H9 (cell line): Measurements from ENCODE around the gene MAGEA11. TPM values are rescaled to one million over a fixed set of nuclear protein-coding genes. Genes with fewer than 3 reads are reported as not detected.

ENCODE experiments used
- DNase-seq: peaks from one replicate; pipeline ENCODE4 v3.0.0-alpha.2; 2017
- H2AFZ ChIP-seq: one replicate; pipeline ENCODE4 v1.6.1; 2013; ENCODE audit warnings: mild to moderate bottlenecking, low read length, control low read depth, moderate library complexity
- H2AK5ac ChIP-seq: 2 replicates; pipeline ENCODE4 v1.6.1; 2013; ENCODE audit warnings: low read length, control low read depth, mixed read lengths; ENCODE audit not compliant: insufficient read length
- H2BK120ac ChIP-seq: one replicate; pipeline ENCODE4 v1.6.1; 2013; ENCODE audit warnings: low read depth, mild to moderate bottlenecking, low read length, control low read depth, inconsistent platforms; ENCODE audit not compliant: poor library complexity, severe bottlenecking
- H2BK12ac ChIP-seq: 2 replicates; pipeline ENCODE4 v1.6.1; 2013; ENCODE audit warnings: low read length, control low read depth, mixed read lengths, low read depth; ENCODE audit not compliant: insufficient read length
- H2BK15ac ChIP-seq: 2 replicates; pipeline ENCODE4 v1.6.1; 2013; ENCODE audit warnings: low read depth, low read length, control low read depth
- H2BK20ac ChIP-seq: one replicate; pipeline ENCODE4 v1.6.1; 2013; ENCODE audit warnings: low read depth, mild to moderate bottlenecking, low read length, control low read depth, inconsistent platforms; ENCODE audit not compliant: poor library complexity, severe bottlenecking
- H2BK5ac ChIP-seq: 2 replicates; pipeline ENCODE4 v1.6.1; 2013; ENCODE audit warnings: low read length, control low read depth, mixed read lengths; ENCODE audit not compliant: insufficient read length
- H3K14ac ChIP-seq: 2 replicates; pipeline ENCODE4 v1.6.1; 2013; ENCODE audit warnings: low read length, control low read depth; ENCODE audit not compliant: insufficient read depth
- H3K18ac ChIP-seq: 2 replicates; pipeline ENCODE4 v1.6.1; 2013; ENCODE audit warnings: low read depth, mild to moderate bottlenecking, mixed read lengths, low read length, control low read depth; ENCODE audit not compliant: insufficient read length
- H3K23ac ChIP-seq: 2 replicates; pipeline ENCODE4 v1.6.1; 2013; ENCODE audit warnings: low read length, control low read depth, mixed read lengths, low read depth; ENCODE audit not compliant: insufficient read length
- H3K23me2 ChIP-seq: 2 replicates; pipeline ENCODE4 v1.6.1; 2013; ENCODE audit warnings: low read depth, mild to moderate bottlenecking, mixed read lengths, low read length, control low read depth; ENCODE audit not compliant: insufficient read length, poor library complexity, severe bottlenecking
- H3K27ac ChIP-seq: 2 replicates; pipeline ENCODE4 v1.5.1; 2013; ENCODE audit warnings: low read length, control low read depth, mixed read lengths, low read depth; ENCODE audit not compliant: insufficient read length
- H3K27me3 ChIP-seq: 2 replicates; pipeline ENCODE4 v1.6.1; 2013; ENCODE audit warnings: low read length, control low read depth, inconsistent platforms; ENCODE audit not compliant: insufficient read depth
- H3K4ac ChIP-seq: 2 replicates; pipeline ENCODE4 v1.6.1; 2013; ENCODE audit warnings: low read depth, mild to moderate bottlenecking, control low read depth, inconsistent platforms, low read length, moderate library complexity
- H3K4me1 ChIP-seq: 2 replicates; pipeline ENCODE4 v1.6.1; 2013; ENCODE audit warnings: low read length, control low read depth, inconsistent platforms; ENCODE audit not compliant: insufficient read depth
- H3K4me2 ChIP-seq: 2 replicates; pipeline ENCODE4 v1.6.1; 2013; ENCODE audit warnings: low read length, control low read depth, mixed read lengths; ENCODE audit not compliant: insufficient read length, insufficient read depth
- H3K56ac ChIP-seq: 2 replicates; pipeline ENCODE4 v1.6.1; 2013; ENCODE audit warnings: low read depth, mild to moderate bottlenecking, mixed read lengths, low read length, control low read depth; ENCODE audit not compliant: insufficient read length
- H3K79me1 ChIP-seq: 2 replicates; pipeline ENCODE4 v1.6.1; 2013; ENCODE audit warnings: low read depth, mild to moderate bottlenecking, moderate library complexity, low read length, control low read depth, inconsistent platforms; ENCODE audit not compliant: insufficient read depth, poor library complexity, severe bottlenecking
- H3K79me2 ChIP-seq: 2 replicates; pipeline ENCODE4 v1.6.1; 2013; ENCODE audit warnings: low read length, control low read depth, inconsistent platforms; ENCODE audit not compliant: insufficient read depth
- H3K9ac ChIP-seq: 2 replicates; pipeline ENCODE4 v1.6.1; 2013; ENCODE audit warnings: low read length, control low read depth, mixed read lengths; ENCODE audit not compliant: insufficient read length; ENCODE audit errors: extremely low read depth
- H3K9me3 ChIP-seq: one replicate; pipeline ENCODE4 v1.6.1; 2013; ENCODE audit warnings: low read depth, low read length, inconsistent platforms; ENCODE audit not compliant: control insufficient read depth
- H3T11ph ChIP-seq: one replicate; pipeline ENCODE4 v1.6.1; 2013; ENCODE audit warnings: mild to moderate bottlenecking, low read length, control low read depth, inconsistent platforms
- H4K20me1 ChIP-seq: one replicate; pipeline ENCODE4 v1.6.1; 2013; ENCODE audit not compliant: control insufficient read depth, insufficient read length, insufficient read depth
- H4K5ac ChIP-seq: 2 replicates; pipeline ENCODE4 v1.6.1; 2013; ENCODE audit warnings: low read depth, mild to moderate bottlenecking, mixed read lengths, low read length, control low read depth; ENCODE audit not compliant: insufficient read length
- H4K8ac ChIP-seq: replicated peaks from 2 replicates; pipeline ENCODE4 v1.6.1; 2013; ENCODE audit warnings: low read length, control low read depth, mixed read lengths, low read depth; ENCODE audit not compliant: insufficient read length
- H4K91ac ChIP-seq: 2 replicates; pipeline ENCODE4 v1.6.1; 2013; ENCODE audit warnings: low read depth, mild to moderate bottlenecking, moderate library complexity, mixed read lengths, low read length, control low read depth; ENCODE audit not compliant: insufficient read length
- H3K27ac Mint-ChIP-seq, 3 experiments: 2 replicates in 2 of 3; 3 replicates in 1 of 3; pipeline ENCODE4 v1.8.0; 2020 to 2021; ENCODE audit warnings: mixed read lengths in 3 of 3, mild to moderate bottlenecking in 1 of 3, moderate library complexity in 1 of 3
- H3K27me3 Mint-ChIP-seq: 2 replicates; pipeline ENCODE4 v1.8.0; 2021; ENCODE audit warnings: low read depth, mild to moderate bottlenecking, moderate library complexity, mixed read lengths
- H3K36me3 Mint-ChIP-seq, 3 experiments: 2 replicates in 2 of 3; 3 replicates in 1 of 3; pipeline ENCODE4 v1.8.0; 2020 to 2021; ENCODE audit warnings: low read depth in 3 of 3, mixed read lengths in 3 of 3; ENCODE audit not compliant: insufficient read depth in 1 of 3
- H3K4me1 Mint-ChIP-seq, 2 experiments: 2 replicates each; pipeline ENCODE4 v1.8.0; 2020; ENCODE audit warnings: mixed read lengths in 2 of 2
- H3K4me3 Mint-ChIP-seq, 2 experiments: 2 replicates in 1 of 2; 3 replicates in 1 of 2; pipeline ENCODE4 v1.8.0; 2020 to 2021; ENCODE audit warnings: mild to moderate bottlenecking in 2 of 2, mixed read lengths in 2 of 2, moderate library complexity in 1 of 2
- H3K9me3 Mint-ChIP-seq, 2 experiments: 2 replicates in 1 of 2; 3 replicates in 1 of 2; pipeline ENCODE4 v1.8.0; 2020; ENCODE audit warnings: mild to moderate bottlenecking in 2 of 2, mixed read lengths in 2 of 2, moderate library complexity in 1 of 2
- WGBS: extraction: QIAGEN DNeasy Blood & Tissue Kit; methylation state at CpG from one replicate; pipeline ENCODE4 v1.1.7; 2013; ENCODE audit warnings: missing lambda C conversion rate, low lambda C conversion rate, mixed read lengths; ENCODE audit not compliant: insufficient read length; ENCODE audit errors: extremely low coverage; 5-methylcytosine and 5-hydroxymethylcytosine counted together
- total RNA-seq: library from RNA; stranded (reverse); gene quantifications from 2 replicates; pipeline ENCODE4 v1.2.1, GENCODE V29; 2021
- TF ChIP-seq, protein P1 (sequence below): fragments of 200-600 bp; sonication (generic); conservative IDR thresholded peaks from 3 replicates; pipeline ENCODE4 v1.8.0; 2021; ENCODE audit warnings: antibody characterized with exemption, mild to moderate bottlenecking

Gene MAGEA11
- total RNA-seq, 1 experiment from 2014 or later = not detected

- no peak overlapping the region for H3K4me3 Mint-ChIP-seq
- no CpG with 5 or more reads among the region's 5 CpGs for WGBS
- peaks cover 56% of the 10 kb centered on the region for H3K27me3 Mint-ChIP-seq
- H3K4me1 ChIP-seq = no peaks in the 10 kb centered on the region
- H3K23me2 ChIP-seq = no peaks in the 10 kb centered on the region
- no peak overlapping the region for H4K5ac ChIP-seq
- peaks cover 26% of the 10 kb centered on the region for H3K9me3 ChIP-seq
- H3K18ac ChIP-seq = no peak overlapping the region
- H2BK15ac ChIP-seq = no peak overlapping the region
- peaks cover 0 to 4% of the 10 kb centered on the region in 2 experiments; a peak in 1 of 4 replicates for H3K4me1 Mint-ChIP-seq
- no peak overlapping the region for H2BK20ac ChIP-seq
- no peak overlapping the region for H3K23ac ChIP-seq
- H3K14ac ChIP-seq = no peak overlapping the region
- no peak overlapping the region for H3K27ac Mint-ChIP-seq
- no peaks in the 10 kb centered on the region for H4K20me1 ChIP-seq
- no peaks in the 10 kb centered on the region for H3K79me2 ChIP-seq
- no peak overlapping the region for H2BK5ac ChIP-seq
- H3T11ph ChIP-seq = no peak overlapping the region
- no peak overlapping the region for H3K27ac ChIP-seq
- H4K8ac ChIP-seq = no peak overlapping the region
- H3K4me2 ChIP-seq = no peak overlapping the region
- H3K36me3 Mint-ChIP-seq = peaks cover 0 to 2% (median 2%) of the 10 kb centered on the region in 3 experiments; a peak in 1 of 7 replicates
- H3K56ac ChIP-seq = no peak overlapping the region
- no peaks in the 10 kb centered on the region for H3K79me1 ChIP-seq
- H3K27me3 ChIP-seq = no peaks in the 10 kb centered on the region
- no peak overlapping the region for H2BK120ac ChIP-seq
- no peak overlapping the region for H3K4ac ChIP-seq
- no peak overlapping the region for H4K91ac ChIP-seq
- H3K9ac ChIP-seq = no peak overlapping the region
- TF ChIP-seq, protein P1, sequence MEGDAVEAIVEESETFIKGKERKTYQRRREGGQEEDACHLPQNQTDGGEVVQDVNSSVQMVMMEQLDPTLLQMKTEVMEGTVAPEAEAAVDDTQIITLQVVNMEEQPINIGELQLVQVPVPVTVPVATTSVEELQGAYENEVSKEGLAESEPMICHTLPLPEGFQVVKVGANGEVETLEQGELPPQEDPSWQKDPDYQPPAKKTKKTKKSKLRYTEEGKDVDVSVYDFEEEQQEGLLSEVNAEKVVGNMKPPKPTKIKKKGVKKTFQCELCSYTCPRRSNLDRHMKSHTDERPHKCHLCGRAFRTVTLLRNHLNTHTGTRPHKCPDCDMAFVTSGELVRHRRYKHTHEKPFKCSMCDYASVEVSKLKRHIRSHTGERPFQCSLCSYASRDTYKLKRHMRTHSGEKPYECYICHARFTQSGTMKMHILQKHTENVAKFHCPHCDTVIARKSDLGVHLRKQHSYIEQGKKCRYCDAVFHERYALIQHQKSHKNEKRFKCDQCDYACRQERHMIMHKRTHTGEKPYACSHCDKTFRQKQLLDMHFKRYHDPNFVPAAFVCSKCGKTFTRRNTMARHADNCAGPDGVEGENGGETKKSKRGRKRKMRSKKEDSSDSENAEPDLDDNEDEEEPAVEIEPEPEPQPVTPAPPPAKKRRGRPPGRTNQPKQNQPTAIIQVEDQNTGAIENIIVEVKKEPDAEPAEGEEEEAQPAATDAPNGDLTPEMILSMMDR = no peak
- H2AFZ ChIP-seq = no peak overlapping the region
- no peak for DNase-seq
- peaks cover 77 to 84% of the 10 kb centered on the region in 2 experiments for H3K9me3 Mint-ChIP-seq
- no peak overlapping the region for H2AK5ac ChIP-seq
- H2BK12ac ChIP-seq = no peak overlapping the region
Observed at GRCh38 chrX:149713279-149714050, 1.6 kb downstream of the MAGEA11 start.
